Body of pancreas (tissue), 4 donors: ENCODE results near the gene PCGF3. TPM values are rescaled to one million over a fixed set of nuclear protein-coding genes. Genes with fewer than 3 reads are reported as not detected.
A peak's percentile ranks its signal among the peaks of the same experiment; 100 is the strongest.

Experiments used
- ATAC-seq: fragments of 150-250 bp; one replicate; pipeline ENCODE4 v1.9.1; 2016
- DNase-seq, 4 donors: peaks; one replicate each; pipeline ENCODE4 v3.0.0-alpha.2; 2019
- H3K27ac ChIP-seq, 4 donors: fragments of 200-600 bp; sonication (generic); 1 replicate in 3 of 4; 2 replicates in 1 of 4; pipeline versions ENCODE4 v1.5.1 to v1.6.1; 2016 to 2019; ENCODE audit warnings: mild to moderate bottlenecking in 1 of 4, mixed read lengths in 1 of 4, moderate library complexity in 1 of 4
- H3K27me3 ChIP-seq, 2 donors: fragments of 200-600 bp; sonication (generic); one replicate each; pipeline ENCODE4 v1.6.0; 2016; ENCODE audit warnings: mild to moderate bottlenecking in 1 of 2
- H3K36me3 ChIP-seq, 2 donors: fragments of 200-600 bp; sonication (generic); replicated peaks in 1 of 2; 2 replicates each; pipeline ENCODE4 v1.5.1; 2016; ENCODE audit warnings: low read depth in 2 of 2; ENCODE audit not compliant: insufficient read depth in 1 of 2
- H3K4me1 ChIP-seq: fragments of 200-600 bp; sonication (generic); one replicate; pipeline ENCODE4 v1.6.0; 2016
- H3K4me3 ChIP-seq, 2 donors: fragments of 200-600 bp; sonication (generic); 1 replicate in 1 of 2; 2 replicates in 1 of 2; pipeline ENCODE4 v1.5.1; 2016 to 2019
- H3K9me3 ChIP-seq, 3 donors: fragments of 200-600 bp; sonication (generic); 1 replicate in 2 of 3; 2 replicates in 1 of 3; pipeline ENCODE4 v1.5.1; 2016
- CTCF ChIP-seq, 7 experiments: fragments of 450-650 bp in 4 of 7; fragments of 200-600 bp in 3 of 7; sonication (generic) in 3 of 7; IDR thresholded peaks; one replicate each; pipeline ENCODE4 v1.5.1; 2016 to 2019; ENCODE audit warnings: antibody characterized with exemption in 7 of 7
- POLR2A ChIP-seq, 3 donors: fragments of 450-650 bp; IDR thresholded peaks; one replicate each; pipeline ENCODE4 v1.6.1; 2016; ENCODE audit warnings: antibody characterized with exemption in 3 of 3, mild to moderate bottlenecking in 2 of 3
- whole genome bisulfite sequencing, 2 donors: methylation state at CpG; one replicate each; pipeline ENCODE4 v1.1.5; 2017; 5-methylcytosine and 5-hydroxymethylcytosine counted together
- intact Hi-C: fragments of 100-400 bp; cut with DNase I; formaldehyde crosslinking; loops from one replicate; pipeline ENCODE4 v1.15.1; 2023
- total RNA-seq, 2 donors: library from RNA; depleted of rRNA; stranded (reverse); fragments of >200 nt; gene quantifications; one replicate each; pipeline ENCODE4 v1.1.0, GENCODE V29; 2016

The PCGF3 gene
- total RNA-seq, 2 donors from 2014 or later: 16.8 to 31.1 TPM

GRCh38 chr4:674172-675035 is 31.2 kb upstream of the PCGF3 start, which contains the start of the genes ATP5ME and MYL5:
ATP5ME (minus strand) TSS chr4:674276; CDS start chr4:674247, 29 bp downstream.
MYL5 (plus strand) TSS chr4:674542; CDS start chr4:678027, 3,485 bp downstream.
- DNase-seq (peak; percentile 97 to 98 (median 98)), ATAC-seq (peak; percentile 91)
- Histone ChIP-seq H3K9me3 (no peaks in the 10 kb centered on the region), H3K36me3 (peaks cover 0 to 3% of the 10 kb centered on the region in 2 donors), H3K27me3 (no peaks in the 10 kb centered on the region), H3K4me3 (peak within 1 kb of the TSS; percentile 70 to 96), H3K4me1 (peaks cover 41% of the 10 kb centered on the region), H3K27ac (peak within 1 kb of the TSS; percentile 82 to 94 (median 90))
- 0 to 1% methylated on average over 9 to 65 of the region's 84 CpGs for WGBS, 2 donors
- intact Hi-C loops: no loop called here
- TF ChIP-seq CTCF (IDR thresholded peaks at IDR 0.05) (peak; percentile 86 to 100 (median 92)), POLR2A (IDR thresholded peaks at IDR 0.05) (peak; percentile 70 to 84 (median 70))

- H3K4me1 ChIP-seq: peaks cover 44% of the 10 kb centered on the region
- H3K4me3 ChIP-seq: peak overlapping the region; percentile 70 to 96
- intact Hi-C loops: no loop called here
- peak overlapping the region; percentile 82 to 94 (median 90) for H3K27ac ChIP-seq
- 60 to 63% methylated on average over 11 to 24 of the region's 26 CpGs for WGBS, 2 donors
- no peak for TF ChIP-seq POLR2A (IDR thresholded peaks at IDR 0.05)
- TF ChIP-seq CTCF (IDR thresholded peaks at IDR 0.05): no peak
- H3K27me3 ChIP-seq: no peaks in the 10 kb centered on the region
- H3K36me3 ChIP-seq: peaks cover 0 to 3% of the 10 kb centered on the region in 2 donors
- no peak for DNase-seq
- ATAC-seq: no peak
- no peaks in the 10 kb centered on the region for H3K9me3 ChIP-seq
Observed at GRCh38 chr4:675036-675882, 30.4 kb upstream of the PCGF3 start.

GRCh38 chr4:675980-676870 is 29.4 kb upstream of the PCGF3 start:
- Histone ChIP-seq H3K27me3 (no peaks in the 10 kb centered on the region), H3K4me1 (peaks cover 54% of the 10 kb centered on the region), H3K27ac (no peak overlapping the region), H3K9me3 (no peaks in the 10 kb centered on the region), H3K4me3 (no peak overlapping the region), H3K36me3 (peaks cover 0 to 3% of the 10 kb centered on the region in 2 donors)
- intact Hi-C loops: no loop called here
- no peak for TF ChIP-seq POLR2A (IDR thresholded peaks at IDR 0.05)
- TF ChIP-seq CTCF (IDR thresholded peaks at IDR 0.05): no peak
- WGBS, 2 donors: 60 to 71% methylated on average over 2 to 16 of the region's 19 CpGs
- DNase-seq (no peak), ATAC-seq (no peak)

GRCh38 chr4:676871-677235 is 28.8 kb upstream of the PCGF3 start:
- DNase-seq (no peak), ATAC-seq (no peak)
- WGBS, 2 donors: 73% methylated on average over 8 of the region's 8 CpGs; no CpG with 5 or more reads in 1 of the 2 donors
- Histone ChIP-seq H3K9me3 (no peaks in the 10 kb centered on the region), H3K36me3 (peaks cover 0 to 3% of the 10 kb centered on the region in 2 donors), H3K27ac (no peak overlapping the region), H3K4me3 (no peak overlapping the region), H3K4me1 (peaks cover 57% of the 10 kb centered on the region), H3K27me3 (no peaks in the 10 kb centered on the region)
- intact Hi-C loops: no loop called here
- TF ChIP-seq POLR2A (IDR thresholded peaks at IDR 0.05) (no peak), CTCF (IDR thresholded peaks at IDR 0.05) (no peak)
